Measurements from ENCODE around the gene CAB39L.

CAB39L gene

GRCh38 chr13:49444524-49445395, 896 bp upstream of the CAB39L start:
- Histone ChIP-seq H3K4me3 (peak overlapping the region; percentile 60 to 81 (median 76)), H3K27ac (peak overlapping the region; percentile 52 to 98 (median 93))

DNA sequence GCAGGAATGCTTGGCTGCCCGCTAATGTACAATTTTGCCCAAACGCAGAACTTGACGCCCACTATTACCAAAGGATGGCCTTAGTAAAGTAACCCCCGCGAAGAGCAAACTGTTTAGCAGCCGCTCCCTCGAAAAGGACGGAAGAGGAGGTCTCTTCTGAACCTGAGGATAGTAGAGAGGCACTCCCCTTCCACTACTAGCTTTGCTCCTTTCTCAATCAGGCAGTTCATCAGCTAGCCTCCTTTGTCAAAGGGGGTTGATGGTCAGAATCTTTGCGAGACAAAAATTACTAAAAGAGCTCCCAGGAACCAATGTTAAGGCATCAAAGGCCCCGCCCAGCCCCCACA, 534 bp downstream of the CAB39L start:
- Histone ChIP-seq H3K27ac (peak overlapping the region; percentile 75 to 98 (median 92)), H3K4me3 (peak overlapping the region; percentile 40 to 81 (median 76))

- H3K4me3 ChIP-seq: no peak overlapping the region
- no peak overlapping the region for H3K27ac ChIP-seq
These were observed 2.0 kb downstream of the CAB39L start for GRCh38 chr13:49441846-49442245.

GRCh38 chr13:49441312-49441711, 2.6 kb downstream of the CAB39L start:
- no peak overlapping the region for H3K27ac ChIP-seq

GRCh38 chr13:49439609-49440008, 4.3 kb downstream of the CAB39L start:
- no peak overlapping the region for H3K4me3 ChIP-seq
- no peak overlapping the region for H3K27ac ChIP-seq

More at GRCh38 chr13:49441312-49441711, 2.6 kb downstream of the CAB39L start:
- no peak overlapping the region for H3K4me3 ChIP-seq

DNA sequence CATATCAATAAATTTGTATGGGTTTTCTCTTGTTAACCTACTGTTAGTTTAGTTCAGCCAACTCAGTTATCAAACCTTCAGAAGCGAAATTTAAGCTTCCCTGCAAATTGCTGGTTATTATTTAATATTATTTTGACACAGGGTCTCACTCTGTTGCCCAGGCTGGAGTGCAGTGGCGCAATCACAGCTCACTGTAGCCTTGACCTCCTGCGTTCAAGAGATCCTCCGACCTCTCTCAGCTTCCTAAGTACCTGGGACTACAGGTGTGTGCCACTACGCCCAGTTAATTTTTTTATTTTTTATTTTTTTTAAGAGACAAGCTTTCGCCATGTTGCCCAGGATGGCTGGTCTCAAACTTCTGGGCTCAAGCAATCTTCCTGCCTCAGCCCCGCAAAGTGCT, 6.2 kb downstream of the CAB39L start:
- no peak overlapping the region for H3K27ac ChIP-seq
- H3K4me3 ChIP-seq: no peak overlapping the region

DNA sequence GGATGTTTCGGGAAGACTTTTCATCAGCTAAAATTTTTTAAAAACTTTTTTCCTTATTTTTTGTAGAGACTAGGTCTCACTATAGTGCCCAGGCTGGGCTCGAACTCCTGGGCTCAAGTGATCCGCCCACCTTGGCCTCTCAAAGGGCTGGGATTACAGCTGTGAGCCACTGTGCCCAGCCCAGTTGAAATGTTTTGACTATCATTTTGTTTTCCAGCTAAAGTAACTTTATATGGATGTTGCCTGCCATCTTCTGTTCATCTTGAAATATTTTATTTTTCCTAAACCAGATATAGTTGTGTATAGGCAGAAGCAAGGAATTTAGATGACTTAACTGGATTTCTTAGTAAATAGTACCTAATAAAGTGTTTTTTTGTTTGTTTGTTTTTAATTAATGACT, 7.0 kb downstream of the CAB39L start:
- Histone ChIP-seq H3K4me3 (no peak overlapping the region), H3K27ac (peak overlapping the region in 1 of 21 experiments; percentile 35)

DNA sequence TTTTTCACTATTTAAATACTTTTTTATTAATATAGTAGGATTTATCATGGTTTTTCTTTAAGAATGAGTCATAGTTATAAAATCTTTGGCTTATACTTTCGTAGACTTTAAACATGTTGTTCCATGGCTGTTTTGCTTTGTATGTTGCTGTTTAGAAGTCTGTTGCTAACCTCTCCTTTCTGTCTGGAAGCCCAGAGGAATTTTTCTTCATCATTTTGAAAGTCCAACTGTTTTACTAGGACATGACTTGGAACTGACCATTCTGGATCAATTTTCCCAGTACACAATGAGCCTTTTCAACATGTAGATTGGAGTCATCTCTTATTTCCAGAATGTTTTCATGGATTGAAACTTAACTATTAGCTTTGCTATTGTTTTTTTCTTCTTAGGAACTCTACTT, 7.9 kb downstream of the CAB39L start:
- H3K4me3 ChIP-seq: no peak overlapping the region

GRCh38 chr13:49429121-49429520, 14.7 kb downstream of the CAB39L start:
- Histone ChIP-seq H3K27ac (no peak overlapping the region), H3K4me3 (no peak overlapping the region)

More for the DNA sequence above, 7.9 kb downstream of the CAB39L start:
- H3K27ac ChIP-seq: peak overlapping the region in 2 of 21 experiments; percentile 25 to 41

- H3K4me3 ChIP-seq: no peak overlapping the region
- H3K27ac ChIP-seq: no peak overlapping the region
These were observed 15.7 kb downstream of the CAB39L start for GRCh38 chr13:49428041-49428763.

- Histone ChIP-seq H3K4me3 (no peak overlapping the region), H3K27ac (no peak overlapping the region)
These were observed 19.8 kb downstream of the CAB39L start for GRCh38 chr13:49424011-49424560.

GRCh38 chr13:49421391-49421790, 22.5 kb downstream of the CAB39L start:
- H3K27ac ChIP-seq: no peak overlapping the region
- H3K4me3 ChIP-seq: no peak overlapping the region

DNA sequence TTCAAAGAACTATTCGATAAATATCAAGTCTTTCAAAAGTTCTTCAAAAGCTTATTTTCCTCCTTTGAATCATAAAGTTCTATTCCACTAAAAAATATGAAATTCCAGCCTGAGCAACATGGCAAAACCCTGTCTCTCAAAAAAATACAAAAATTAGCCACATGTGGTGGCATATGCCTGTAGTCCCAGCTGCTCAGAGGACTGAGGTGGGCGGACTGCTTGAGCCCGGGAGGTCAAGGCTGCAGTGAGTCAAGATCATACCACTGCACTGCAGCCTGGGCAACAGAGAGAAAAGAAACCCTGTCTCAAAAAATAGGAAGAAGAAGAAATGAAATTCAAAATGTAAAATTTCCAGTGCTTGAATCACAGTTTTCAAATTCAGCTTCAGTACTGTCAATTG, 24.6 kb downstream of the CAB39L start:
- Histone ChIP-seq H3K4me3 (no peak overlapping the region), H3K27ac (peak overlapping the region in 1 of 21 experiments; percentile 14)

- H3K27ac ChIP-seq: peak overlapping the region in 1 of 21 experiments; percentile 14
- H3K4me3 ChIP-seq: no peak overlapping the region
These were observed 25.7 kb downstream of the CAB39L start for GRCh38 chr13:49418206-49418605.

DNA sequence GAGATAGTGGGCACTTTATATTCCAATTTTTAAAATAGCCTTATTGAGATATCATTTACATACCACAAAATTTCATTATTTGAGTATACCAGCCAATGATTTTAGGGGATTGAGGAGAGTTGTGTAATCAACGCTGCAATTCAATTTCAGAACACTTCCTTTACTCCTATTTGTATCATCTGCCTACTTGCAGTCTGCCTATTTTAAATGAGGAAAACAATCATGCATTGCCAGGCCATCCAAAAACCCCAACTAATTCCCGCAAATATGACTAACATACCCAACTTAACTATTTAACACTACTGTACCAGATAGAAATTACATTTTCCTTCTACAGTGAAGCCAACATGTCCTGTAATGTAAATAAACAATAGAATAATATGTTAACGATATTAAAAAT, 26.7 kb downstream of the CAB39L start:
- no peak overlapping the region for H3K27ac ChIP-seq

GRCh38 chr13:49412749-49413148, 31.1 kb downstream of the CAB39L start:
- no peak overlapping the region for H3K4me3 ChIP-seq
- H3K27ac ChIP-seq: no peak overlapping the region

More for the DNA sequence above, 26.7 kb downstream of the CAB39L start:
- H3K4me3 ChIP-seq: no peak overlapping the region

- Histone ChIP-seq H3K4me3 (no peak overlapping the region), H3K27ac (no peak overlapping the region)
These were observed 32.5 kb downstream of the CAB39L start for GRCh38 chr13:49411353-49411752.

GRCh38 chr13:49410477-49410876, 33.4 kb downstream of the CAB39L start:
- peak overlapping the region in 1 of 21 experiments; percentile 49 for H3K27ac ChIP-seq

GRCh38 chr13:49410006-49410405, 33.9 kb downstream of the CAB39L start:
- Histone ChIP-seq H3K4me3 (no peak overlapping the region), H3K27ac (peak overlapping the region in 1 of 21 experiments; percentile 49)

More at GRCh38 chr13:49410477-49410876, 33.4 kb downstream of the CAB39L start:
- H3K4me3 ChIP-seq: no peak overlapping the region

DNA sequence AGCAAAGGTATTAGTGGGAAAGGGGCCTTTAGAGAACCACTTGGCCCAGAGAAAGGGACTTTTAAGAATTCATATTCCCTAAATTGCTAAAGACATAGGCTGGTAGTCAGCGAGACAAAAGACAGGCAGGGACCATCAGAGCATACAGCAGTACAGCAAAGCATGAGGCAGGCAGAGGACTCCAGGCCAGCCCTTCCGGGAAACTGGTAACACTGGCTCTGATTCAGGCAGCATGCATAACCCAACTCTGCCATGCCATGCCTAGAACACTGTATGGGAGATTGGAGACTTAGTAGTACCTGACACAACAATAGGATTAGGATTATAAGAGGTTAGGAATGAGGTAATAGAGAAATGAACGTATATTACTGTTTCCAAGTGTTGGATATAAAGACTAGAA, 34.9 kb downstream of the CAB39L start:
- H3K27ac ChIP-seq: no peak overlapping the region
- H3K4me3 ChIP-seq: no peak overlapping the region

- H3K27ac ChIP-seq: no peak overlapping the region
- no peak overlapping the region for H3K4me3 ChIP-seq
These were observed 35.9 kb downstream of the CAB39L start for GRCh38 chr13:49407936-49408335.
